ENCODE data around the gene TRRAP.
"Not testable (repeated sequence)": the region's sequence is repeated elsewhere in the genome, so short reads cannot be mapped to it uniquely, and the experiment has no call there.

Gene TRRAP

GRCh38 chr7:98866765-98867164 lies 11.6 kb upstream of the TRRAP start:
- no peak for DNase-seq

DNA sequence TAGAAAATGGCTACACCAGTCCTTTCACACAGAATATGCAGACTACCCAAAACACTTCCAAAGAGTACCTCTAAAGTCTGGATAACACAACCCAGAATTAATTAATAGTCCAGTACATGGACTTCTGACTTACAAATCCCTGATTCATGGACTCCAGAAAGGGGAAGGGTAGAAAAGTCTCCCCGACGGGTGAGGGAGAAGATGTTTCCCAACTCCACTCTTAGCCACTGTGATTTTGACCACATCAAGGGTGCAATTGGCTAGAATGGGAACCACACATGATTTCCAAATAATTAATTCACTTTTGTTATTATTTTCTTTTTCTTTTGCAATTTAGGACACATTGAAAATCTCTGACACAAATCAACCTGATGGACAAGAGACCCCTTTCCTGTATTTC lies 9.9 kb upstream of the TRRAP start:
- DNase-seq: no peak

DNA sequence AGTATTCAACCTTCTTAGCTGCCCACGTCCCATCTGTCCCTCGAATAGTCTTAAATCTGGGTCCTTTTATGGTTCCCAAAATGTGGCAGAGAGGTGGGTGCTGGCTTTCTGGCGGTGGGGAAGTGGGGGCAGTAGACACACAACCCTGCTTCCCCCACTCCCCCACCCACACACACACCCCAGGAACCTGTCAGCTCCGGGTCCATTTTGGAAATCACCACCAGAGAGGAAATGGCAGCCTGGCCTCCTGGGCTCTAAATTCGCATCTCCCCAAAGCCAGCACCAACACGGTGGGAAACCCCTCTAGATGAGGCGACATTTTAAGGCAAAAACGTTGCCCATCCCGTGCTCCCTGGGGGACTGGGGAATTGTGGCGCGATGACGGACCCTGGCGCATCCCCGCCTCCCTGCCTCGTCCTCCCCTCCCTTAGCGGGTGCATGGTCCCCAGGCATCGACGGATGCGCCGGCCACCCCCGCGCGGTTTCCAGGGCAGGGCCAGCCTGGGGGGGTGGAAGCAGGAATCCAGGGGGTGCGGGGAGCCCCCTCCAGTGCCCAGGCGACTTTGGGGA lies 9.2 kb upstream of the TRRAP start:
- no peak for DNase-seq

- no peak for DNase-seq
Observed at GRCh38 chr7:98869597-98870120, 8.7 kb upstream of the TRRAP start, which contains the start of gene TMEM130. TMEM130 (minus strand) TSS chr7:98870014; CDS start chr7:98869861, 153 bp downstream.

DNA sequence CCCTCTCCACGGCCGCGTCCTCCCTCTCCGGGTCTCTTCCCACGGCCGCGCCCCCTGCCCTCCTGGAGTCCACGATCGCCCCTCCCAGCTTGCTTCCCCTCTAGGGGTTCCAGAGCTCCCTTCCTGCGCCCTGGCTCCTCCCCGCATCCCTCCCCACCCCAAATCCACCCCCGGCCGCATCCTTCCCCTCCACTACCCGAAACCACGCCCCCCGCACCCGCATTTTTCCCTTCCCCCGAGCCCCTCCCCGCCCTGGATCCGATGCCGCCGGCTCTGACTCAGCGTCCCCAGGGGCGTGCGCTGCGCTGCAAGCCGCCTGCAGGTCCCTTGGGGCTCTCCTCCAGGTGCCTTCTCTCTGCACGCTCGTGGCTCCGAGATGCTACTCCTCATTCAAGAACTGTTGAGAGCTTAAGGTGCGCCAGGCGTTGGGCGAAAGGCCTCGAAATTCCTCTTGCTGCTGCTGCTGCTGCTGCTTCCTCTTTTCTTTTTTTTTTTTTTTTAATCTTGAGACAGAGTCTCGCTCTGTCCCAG lies 8.1 kb upstream of the TRRAP start:
- DNase-seq: peak; percentile 82

GRCh38 chr7:98870807-98871491 lies 7.4 kb upstream of the TRRAP start:
- no peak for DNase-seq

GRCh38 chr7:98872328-98872924 lies 5.9 kb upstream of the TRRAP start:
- peak; percentile 35 for DNase-seq

DNA sequence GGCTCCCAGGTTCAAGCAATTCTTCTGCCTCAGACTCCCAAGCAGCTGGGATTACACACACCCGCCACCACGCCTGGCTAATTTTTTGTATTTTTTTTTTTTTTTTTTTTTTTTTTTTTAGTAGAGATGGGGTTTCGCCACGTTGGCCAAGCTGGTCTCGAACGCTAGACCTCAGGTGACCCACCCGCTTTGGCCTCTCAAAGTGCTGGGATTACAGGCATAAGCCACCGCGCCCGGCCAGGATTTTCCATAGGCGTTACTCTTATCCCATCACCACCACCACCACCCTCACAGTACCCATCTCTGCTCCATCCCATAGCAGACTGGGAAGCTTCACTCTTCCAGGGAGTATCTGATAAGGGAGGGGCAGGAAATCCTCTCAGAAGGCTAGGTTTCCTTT lies 4.7 kb upstream of the TRRAP start:
- not testable (repeated sequence) for DNase-seq

GRCh38 chr7:98874942-98875341 lies 3.4 kb upstream of the TRRAP start:
- DNase-seq: no peak

DNA sequence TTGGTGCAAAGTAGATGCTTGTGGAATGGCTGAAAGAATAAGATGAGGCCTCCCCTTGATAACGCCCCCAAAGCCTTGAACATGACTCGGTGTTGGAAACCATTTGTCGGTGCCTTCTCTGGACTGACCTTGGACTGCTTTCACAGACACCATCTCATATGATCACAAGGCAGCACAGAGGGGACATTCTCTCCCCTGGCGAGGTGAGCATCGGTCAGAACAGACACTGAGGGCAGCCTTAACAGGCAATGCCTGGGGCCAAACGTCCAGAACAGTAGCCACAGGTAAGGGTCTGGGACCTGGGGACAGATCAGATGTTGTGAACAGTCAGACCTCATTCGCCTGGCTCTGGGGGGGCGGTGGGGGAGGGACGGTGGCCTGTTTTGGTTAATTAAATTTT lies 2.8 kb upstream of the TRRAP start:
- no peak for DNase-seq

- no peak for DNase-seq
Observed at GRCh38 chr7:98877146-98877545, 1.2 kb upstream of the TRRAP start.

GRCh38 chr7:98877692-98878364 lies 504 bp upstream of the TRRAP start:
- no peak for DNase-seq

DNA sequence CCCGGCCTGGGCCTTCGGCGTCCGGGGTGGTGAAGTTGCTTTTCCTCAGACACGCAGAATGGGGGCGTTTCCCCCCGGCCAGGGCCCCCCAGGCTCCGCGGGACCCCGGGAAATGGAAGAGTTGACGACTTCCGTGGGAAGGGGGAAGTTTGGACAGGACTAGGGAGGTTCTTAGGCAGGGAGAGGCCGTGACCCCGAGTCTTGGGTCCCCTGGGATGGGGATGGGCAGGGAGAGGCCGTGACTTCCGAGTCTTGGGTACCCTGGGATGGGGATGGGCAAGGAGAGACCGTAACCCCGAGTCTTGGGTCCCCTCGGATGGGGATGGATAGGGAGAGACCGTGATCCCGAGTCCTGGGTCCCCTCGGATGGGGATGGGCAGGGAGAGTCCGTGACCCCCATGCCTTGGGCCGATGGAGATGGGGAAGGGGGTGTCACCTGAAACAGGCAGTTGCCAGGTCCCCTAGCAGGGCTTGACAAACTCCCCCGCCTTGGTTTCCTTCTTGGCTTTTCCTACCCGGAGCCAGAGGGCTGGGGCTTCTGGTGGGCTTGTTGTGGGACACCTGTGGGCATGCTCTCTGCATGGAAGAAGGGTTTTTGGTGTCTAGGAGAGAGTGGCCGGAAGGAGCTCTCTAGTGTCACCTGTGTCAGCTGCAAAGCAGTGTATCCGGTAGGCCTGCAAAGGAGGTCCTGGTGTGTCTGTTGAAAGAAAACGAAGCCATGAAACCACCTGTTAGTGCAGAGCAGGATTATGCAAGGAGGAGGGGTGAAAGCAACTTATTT lies 1.1 kb downstream of the TRRAP start:
- peak; percentile 71 for DNase-seq

DNA sequence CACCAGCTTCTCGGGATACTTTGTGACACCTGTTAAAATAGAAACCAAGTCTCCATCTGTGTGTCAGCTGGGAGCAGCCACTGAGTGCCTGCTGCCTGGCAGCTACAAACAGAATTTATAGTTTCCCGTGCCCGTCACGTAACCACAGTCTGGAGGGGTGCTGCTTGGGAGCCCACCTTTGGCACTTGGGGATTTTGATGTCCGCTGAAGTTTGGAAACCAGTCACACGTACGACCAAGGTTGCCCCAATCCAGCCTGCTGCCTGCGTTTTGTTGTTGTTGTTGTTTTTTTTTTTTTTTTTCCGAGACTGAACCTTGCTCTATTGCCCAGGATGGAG lies 1.6 kb downstream of the TRRAP start:
- no peak for DNase-seq

DNA sequence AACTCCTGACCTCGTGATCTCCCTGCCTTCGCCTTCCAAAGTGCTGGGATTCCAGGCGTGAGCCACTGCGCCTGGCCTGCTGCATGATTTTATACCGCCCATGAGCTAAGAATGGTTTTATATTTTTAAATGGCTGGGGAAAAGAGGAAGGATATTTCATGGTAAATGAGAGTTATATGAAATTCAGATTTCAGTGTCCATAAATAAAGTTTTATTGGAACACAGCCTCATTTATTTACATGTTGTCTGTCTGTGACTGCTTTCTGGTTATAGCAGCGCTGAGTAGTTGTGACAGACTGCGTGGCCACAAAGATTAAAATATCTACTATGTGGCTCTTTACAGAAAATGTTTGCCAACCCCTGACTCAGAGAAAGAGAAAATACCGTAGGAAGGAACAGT lies 2.2 kb downstream of the TRRAP start:
- DNase-seq: no peak

- DNase-seq: no peak
Observed at GRCh38 chr7:98881561-98882315, 3.4 kb downstream of the TRRAP start.

GRCh38 chr7:98884416-98884815 lies 6.1 kb downstream of the TRRAP start:
- DNase-seq: no peak

DNA sequence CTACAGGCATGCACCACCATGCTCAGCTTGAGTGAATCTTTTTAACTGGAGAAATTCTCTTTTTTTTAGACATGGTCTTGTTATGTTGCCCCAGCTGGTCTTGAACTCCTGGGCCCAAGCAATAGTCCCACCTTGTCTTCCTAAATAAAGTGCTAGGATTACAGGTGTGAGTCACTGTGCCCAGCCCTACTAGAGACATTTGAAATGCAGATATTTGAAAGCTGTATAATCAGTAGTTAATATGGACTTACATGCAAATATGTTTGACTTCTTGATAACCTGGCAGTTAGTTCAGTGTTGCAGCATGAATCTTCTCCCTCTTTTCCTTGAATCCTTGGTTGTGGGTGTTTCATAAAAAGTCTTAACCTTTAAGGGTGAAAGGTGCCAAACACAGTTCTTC lies 8.7 kb downstream of the TRRAP start:
- no peak for DNase-seq

DNA sequence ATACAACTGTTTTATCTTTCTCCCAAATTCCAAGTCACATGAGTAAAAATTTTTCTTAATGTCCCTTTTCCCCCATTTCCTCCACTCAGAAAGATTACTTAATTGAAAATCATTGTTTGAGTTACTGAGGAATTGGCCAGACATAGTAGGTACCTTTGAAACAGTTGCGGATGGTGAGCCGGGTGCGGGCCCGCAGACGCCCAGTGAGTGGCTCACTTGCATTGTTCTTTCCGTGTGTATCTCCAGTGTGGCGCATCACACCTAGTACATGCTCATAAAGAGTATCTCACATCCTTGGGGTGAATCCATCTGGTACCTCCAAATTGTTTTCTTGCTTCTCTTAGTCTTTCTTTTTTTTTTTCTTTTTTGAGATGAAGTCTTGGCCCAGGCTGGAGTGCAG lies 14.3 kb downstream of the TRRAP start:
- DNase-seq: no peak

- no peak for DNase-seq
Observed at GRCh38 chr7:98899816-98900215, 21.5 kb downstream of the TRRAP start.

- DNase-seq: no peak
Observed at GRCh38 chr7:98900815-98901214, 22.5 kb downstream of the TRRAP start.

DNA sequence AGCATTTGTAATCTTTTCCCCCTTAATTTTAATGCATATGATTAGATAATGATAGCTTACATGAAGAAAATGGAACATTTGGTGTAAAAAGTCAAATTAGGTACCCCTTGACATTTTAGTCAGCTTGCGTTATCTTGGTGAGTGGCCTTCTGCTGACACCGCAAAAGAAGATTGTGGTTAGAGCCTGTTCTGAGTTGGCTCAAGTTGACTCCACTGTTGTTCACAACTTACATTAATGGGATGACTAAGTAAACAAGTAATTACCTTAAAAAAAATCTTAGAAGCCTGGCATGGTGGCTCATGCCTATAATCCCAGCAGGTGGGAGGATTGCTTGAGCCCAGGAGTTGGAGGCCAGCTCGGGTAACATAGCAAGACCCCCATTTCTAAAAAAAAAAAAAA lies 24.2 kb downstream of the TRRAP start:
- DNase-seq: no peak

All from stimulated activated CD8-positive, alpha-beta memory T cell treated with anti-CD3 and anti-CD28 coated beads, Interleukin-4, amount 100 ng/mL, for 48 hours (primary cell).